ENCODE data around the gene SMARCD1.

GRCh38 chr12:50106907-50107306 is 21.8 kb downstream of the SMARCD1 start:
- no peak for TF ChIP-seq CTCF (conservative IDR thresholded peaks at IDR 0.05; ENCODE audit: low read depth, low read length)
- no peak for TF ChIP-seq EZH2 (IDR thresholded peaks at IDR 0.05; ENCODE audit: borderline replicate concordance, low read depth, low read length, poor library complexity, severe bottlenecking)

Data from A673 (cell line).